GM12878 (cell line): ENCODE data around the gene RNF38. TPM values are rescaled to one million over a fixed set of nuclear protein-coding genes. Genes with fewer than 3 reads are reported as not detected.
A peak's percentile ranks its signal among the peaks of the same experiment; 100 is the strongest.

Experiments
- BACH1 ChIP-seq: fragments of 450-650 bp; IDR thresholded peaks from 2 replicates; pipeline ENCODE4 v1.6.1; 2017; ENCODE audit warnings: mild to moderate bottlenecking, borderline replicate concordance
- CBFB ChIP-seq: IDR thresholded peaks from 2 replicates; pipeline ENCODE4 v1.6.1; 2016; ENCODE audit warnings: antibody characterized with exemption, low read depth
- CHD4 ChIP-seq: fragments of 200-600 bp; sonication (generic); IDR thresholded peaks from 2 replicates; pipeline ENCODE4 v1.6.1; 2016; ENCODE audit warnings: mild to moderate bottlenecking
- FOXK2 ChIP-seq: fragments of 450-650 bp; IDR thresholded peaks from 2 replicates; pipeline ENCODE4 v1.6.1; 2017; ENCODE audit warnings: mild to moderate bottlenecking, moderate library complexity
- MEF2B ChIP-seq: fragments of 450-650 bp; IDR thresholded peaks from 2 replicates; pipeline ENCODE4 v1.6.1; 2018; ENCODE audit warnings: mild to moderate bottlenecking, moderate library complexity; ENCODE audit not compliant: partially characterized antibody, poor library complexity, severe bottlenecking
- MXI1 ChIP-seq: fragments of 150-350 bp; IDR thresholded peaks from 2 replicates; pipeline ENCODE4 v1.6.1; 2011; ENCODE audit warnings: low read depth, mild to moderate bottlenecking, inconsistent platforms, low read length, improper control_type of control experiment
- NFIC ChIP-seq: IDR thresholded peaks from 2 replicates; pipeline ENCODE4 v1.6.1; 2012; ENCODE audit warnings: low read depth, mild to moderate bottlenecking, inconsistent platforms, low read length, moderate library complexity
- NR2C2 ChIP-seq: IDR thresholded peaks from 2 replicates; pipeline ENCODE4 v1.6.1; 2011; ENCODE audit warnings: borderline replicate concordance, low read depth; ENCODE audit not compliant: control insufficient read depth, insufficient read length
- RBBP5 ChIP-seq: fragments of 200-600 bp; sonication (generic); conservative IDR thresholded peaks from 2 replicates; pipeline ENCODE4 v1.6.1; 2016
- RCOR1 ChIP-seq: conservative IDR thresholded peaks from 2 replicates; pipeline ENCODE4 v1.6.1; 2012; ENCODE audit warnings: low read depth, low read length, improper control_type of control experiment
- RELA ChIP-seq: fragments of 450-650 bp; IDR thresholded peaks from 2 replicates; pipeline ENCODE4 v1.8.0; 2014; ENCODE audit warnings: borderline replicate concordance; ENCODE audit not compliant: partially characterized antibody
- TBL1XR1 ChIP-seq: IDR thresholded peaks from 2 replicates; pipeline ENCODE4 v1.6.1; 2012; ENCODE audit warnings: low read depth, low read length, improper control_type of control experiment
- polyA plus RNA-seq, 11 experiments: library from polyadenylated mRNA; depleted of rRNA in 4 of 11; unstranded in 6 of 11; stranded (reverse) in 5 of 11; fragments of >200 nt; fragmentation: Nextera tagmentation in 4 of 11; fragmentation: Illumina TruSeq in 1 of 11; extraction: Ambion mirVana in 4 of 11; extraction: Trizol in 1 of 11; gene quantifications; 1 replicate in 1 of 11; 2 replicates in 10 of 11; pipeline versions ENCODE4 v1.2.1 to v1.2.3, GENCODE V29; 2011 to 2016; ENCODE audit warnings: inconsistent platforms in 2 of 11, missing spikeins in 2 of 11, low read depth in 1 of 11
- total RNA-seq, 4 experiments: library from RNA; depleted of rRNA in 3 of 4; stranded (reverse); fragments of >200 nt in 3 of 4; fragmentation: Illumina TruSeq in 1 of 4; extraction: Trizol in 1 of 4; gene quantifications; 2 replicates each; pipeline versions ENCODE4 v1.2.1 to v1.2.3, GENCODE V29; 2013 to 2021
- TF ChIP-seq, protein P1 (sequence below): fragments of 450-650 bp; IDR thresholded peaks from 2 replicates; pipeline ENCODE4 v1.6.1; 2016; ENCODE audit warnings: mild to moderate bottlenecking, moderate library complexity, borderline replicate concordance
- TF ChIP-seq, protein P2 (sequence below): IDR thresholded peaks from 2 replicates; pipeline ENCODE4 v1.6.1; 2012; ENCODE audit warnings: low read length, inconsistent platforms
- TF ChIP-seq, protein P3 (sequence below): IDR thresholded peaks from 2 replicates; pipeline ENCODE4 v1.6.1; 2012; ENCODE audit warnings: low read depth, low read length, improper control_type of control experiment

RNF38 gene
- total and polyA plus RNA-seq, 10 of the 15 experiments (the other 5 are each of a cell fraction or from before 2014, with no cell fraction given), result 5.1 to 34.7 (median 12.7) TPM

DNA sequence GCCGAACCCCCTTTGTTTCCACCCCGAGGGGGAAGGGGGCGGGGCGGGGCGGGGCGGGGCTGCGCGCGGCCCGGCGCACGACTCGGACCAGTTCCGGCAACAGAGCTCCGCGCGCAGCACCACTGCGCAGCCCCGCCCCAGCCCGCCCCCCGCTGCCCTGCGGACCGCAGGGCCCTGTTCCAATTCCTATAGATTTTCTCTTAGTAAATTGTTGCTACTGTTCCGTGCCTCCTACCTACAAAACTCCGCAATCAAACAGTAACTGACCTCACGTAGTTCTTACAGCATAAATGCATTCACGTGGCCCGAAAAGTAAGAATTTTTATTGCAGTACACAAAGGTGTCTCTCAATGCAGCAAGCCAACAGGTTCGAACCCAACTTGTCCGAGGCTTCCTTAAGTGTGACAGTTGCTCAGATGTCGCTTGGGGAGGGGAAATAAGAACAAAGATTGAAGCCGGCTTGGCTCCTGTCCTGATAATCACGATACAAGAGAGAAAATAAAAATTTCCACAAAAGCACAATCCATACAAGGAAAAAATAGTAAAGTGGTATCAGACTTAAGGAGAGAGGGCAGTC, 1.2 kb upstream of the RNF38 start (continued):
- TF ChIP-seq, protein P1, sequence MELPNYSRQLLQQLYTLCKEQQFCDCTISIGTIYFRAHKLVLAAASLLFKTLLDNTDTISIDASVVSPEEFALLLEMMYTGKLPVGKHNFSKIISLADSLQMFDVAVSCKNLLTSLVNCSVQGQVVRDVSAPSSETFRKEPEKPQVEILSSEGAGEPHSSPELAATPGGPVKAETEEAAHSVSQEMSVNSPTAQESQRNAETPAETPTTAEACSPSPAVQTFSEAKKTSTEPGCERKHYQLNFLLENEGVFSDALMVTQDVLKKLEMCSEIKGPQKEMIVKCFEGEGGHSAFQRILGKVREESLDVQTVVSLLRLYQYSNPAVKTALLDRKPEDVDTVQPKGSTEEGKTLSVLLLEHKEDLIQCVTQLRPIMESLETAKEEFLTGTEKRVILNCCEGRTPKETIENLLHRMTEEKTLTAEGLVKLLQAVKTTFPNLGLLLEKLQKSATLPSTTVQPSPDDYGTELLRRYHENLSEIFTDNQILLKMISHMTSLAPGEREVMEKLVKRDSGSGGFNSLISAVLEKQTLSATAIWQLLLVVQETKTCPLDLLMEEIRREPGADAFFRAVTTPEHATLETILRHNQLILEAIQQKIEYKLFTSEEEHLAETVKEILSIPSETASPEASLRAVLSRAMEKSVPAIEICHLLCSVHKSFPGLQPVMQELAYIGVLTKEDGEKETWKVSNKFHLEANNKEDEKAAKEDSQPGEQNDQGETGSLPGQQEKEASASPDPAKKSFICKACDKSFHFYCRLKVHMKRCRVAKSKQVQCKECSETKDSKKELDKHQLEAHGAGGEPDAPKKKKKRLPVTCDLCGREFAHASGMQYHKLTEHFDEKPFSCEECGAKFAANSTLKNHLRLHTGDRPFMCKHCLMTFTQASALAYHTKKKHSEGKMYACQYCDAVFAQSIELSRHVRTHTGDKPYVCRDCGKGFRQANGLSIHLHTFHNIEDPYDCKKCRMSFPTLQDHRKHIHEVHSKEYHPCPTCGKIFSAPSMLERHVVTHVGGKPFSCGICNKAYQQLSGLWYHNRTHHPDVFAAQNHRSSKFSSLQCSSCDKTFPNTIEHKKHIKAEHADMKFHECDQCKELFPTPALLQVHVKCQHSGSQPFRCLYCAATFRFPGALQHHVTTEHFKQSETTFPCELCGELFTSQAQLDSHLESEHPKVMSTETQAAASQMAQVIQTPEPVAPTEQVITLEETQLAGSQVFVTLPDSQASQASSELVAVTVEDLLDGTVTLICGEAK, result 0 out of 2 replicates have a peak, but pooled peaks have one; percentile 19
- TF ChIP-seq FOXK2, result peak; percentile 65; the same call in 1 of the 2 replicates
- TF ChIP-seq, protein P2, sequence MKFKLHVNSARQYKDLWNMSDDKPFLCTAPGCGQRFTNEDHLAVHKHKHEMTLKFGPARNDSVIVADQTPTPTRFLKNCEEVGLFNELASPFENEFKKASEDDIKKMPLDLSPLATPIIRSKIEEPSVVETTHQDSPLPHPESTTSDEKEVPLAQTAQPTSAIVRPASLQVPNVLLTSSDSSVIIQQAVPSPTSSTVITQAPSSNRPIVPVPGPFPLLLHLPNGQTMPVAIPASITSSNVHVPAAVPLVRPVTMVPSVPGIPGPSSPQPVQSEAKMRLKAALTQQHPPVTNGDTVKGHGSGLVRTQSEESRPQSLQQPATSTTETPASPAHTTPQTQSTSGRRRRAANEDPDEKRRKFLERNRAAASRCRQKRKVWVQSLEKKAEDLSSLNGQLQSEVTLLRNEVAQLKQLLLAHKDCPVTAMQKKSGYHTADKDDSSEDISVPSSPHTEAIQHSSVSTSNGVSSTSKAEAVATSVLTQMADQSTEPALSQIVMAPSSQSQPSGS, result no peak
- no peak for TF ChIP-seq CHD4
- TF ChIP-seq MXI1, result peak; percentile 10; the same call in 1 of the 2 replicates
- no peak for TF ChIP-seq RCOR1
- TF ChIP-seq MEF2B, result peak; percentile 22
- no peak for TF ChIP-seq TBL1XR1
- TF ChIP-seq CBFB, result peak; percentile 28; the same call in 1 of the 2 replicates
- TF ChIP-seq RBBP5, result no peak
- no peak for TF ChIP-seq RELA
- no peak for TF ChIP-seq NFIC
- TF ChIP-seq NR2C2, result no peak
- 0 out of 2 replicates have a peak, but pooled peaks have one; percentile 10 for TF ChIP-seq BACH1
- TF ChIP-seq, protein P3, sequence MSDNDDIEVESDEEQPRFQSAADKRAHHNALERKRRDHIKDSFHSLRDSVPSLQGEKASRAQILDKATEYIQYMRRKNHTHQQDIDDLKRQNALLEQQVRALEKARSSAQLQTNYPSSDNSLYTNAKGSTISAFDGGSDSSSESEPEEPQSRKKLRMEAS, result no peak
